ENCODE data around the gene ERBB2. TPM values are rescaled to one million over a fixed set of nuclear protein-coding genes. Genes with fewer than 3 reads are reported as not detected.

Gene ERBB2
- total and polyA plus RNA-seq, 2 of the 13 experiments (the other 11 are each of a cell fraction or from before 2014, with no cell fraction given): 57.7 to 64.1 TPM

DNA sequence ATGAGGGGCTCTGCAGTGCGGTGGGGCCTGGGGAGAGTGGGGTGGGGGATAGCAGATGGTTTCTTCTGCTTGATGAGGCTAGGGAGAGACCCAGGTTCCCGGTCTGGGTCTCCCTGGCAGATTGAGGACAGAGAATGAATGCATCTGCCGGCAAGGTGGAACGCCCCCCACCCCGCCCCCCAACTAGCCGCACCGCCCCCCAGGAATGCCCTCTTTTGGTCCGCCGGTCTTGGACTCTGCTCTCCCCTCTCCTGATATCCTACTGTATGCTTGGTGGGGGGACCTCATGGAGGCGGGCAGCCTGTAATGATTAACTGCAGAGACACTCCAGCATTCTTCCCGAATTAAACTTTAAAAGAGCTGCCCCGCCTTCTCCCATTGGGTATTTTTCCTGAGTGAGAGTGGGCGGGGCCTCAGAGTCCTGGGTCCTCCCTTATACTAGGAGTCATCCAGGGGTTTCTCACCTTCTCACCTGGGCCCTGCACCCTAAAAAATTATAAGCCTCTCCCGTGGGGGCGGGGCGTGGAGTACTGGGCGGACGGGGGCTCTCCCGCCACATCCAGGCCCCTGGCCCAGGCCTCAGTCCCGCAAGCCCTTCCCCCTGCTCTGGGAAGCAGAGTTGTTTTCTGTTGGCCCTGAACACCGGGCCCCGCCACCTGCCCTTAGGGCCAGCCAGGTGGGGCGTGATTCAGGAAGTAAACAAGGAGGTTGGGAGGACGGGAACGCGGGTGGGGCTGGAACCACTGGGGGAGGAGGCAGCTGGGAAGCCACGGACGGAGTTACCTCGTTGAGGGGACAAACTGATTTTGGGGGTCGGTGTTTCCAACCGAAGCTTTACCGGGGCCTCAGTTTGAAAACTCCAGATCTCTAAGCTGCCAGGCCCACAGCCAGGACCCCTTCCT is 39.4 kb downstream of the ERBB2 start (continued):
- TF ChIP-seq ZNF335 (CRISPR knock-in tag; IDR thresholded peaks at IDR 0.05) (no peak; the same call in none of the 2 replicates), HDAC1 (CRISPR knock-in tag; IDR thresholded peaks at IDR 0.05) (peak; percentile 94), ZNF678 (CRISPR knock-in tag; IDR thresholded peaks at IDR 0.05) (no peak), FOXM1 (CRISPR knock-in tag; IDR thresholded peaks at IDR 0.05) (0 out of 2 replicates have a peak, but pooled peaks have one; percentile 68), ZNF530 (CRISPR knock-in tag; IDR thresholded peaks at IDR 0.05; ENCODE audit: low read depth) (no peak), KAT7 (CRISPR knock-in tag; IDR thresholded peaks at IDR 0.05; ENCODE audit: borderline replicate concordance) (peak; percentile 62), KLF16 (CRISPR knock-in tag; IDR thresholded peaks at IDR 0.05) (peak in 1 of 2 experiments; percentile 71; a peak in 1 of 4 replicates), ZBED4 (CRISPR knock-in tag; IDR thresholded peaks at IDR 0.05; ENCODE audit: borderline replicate concordance) (peak; percentile 34; the same call in 1 of the 2 replicates), ZNF235 (CRISPR knock-in tag; IDR thresholded peaks at IDR 0.05; ENCODE audit: borderline replicate concordance) (0 out of 2 replicates have a peak, but pooled peaks have one; percentile 15), ZNF883 (CRISPR knock-in tag; IDR thresholded peaks at IDR 0.05; ENCODE audit: not compliant biosample characterization) (peak; percentile 84), RAD21 (CRISPR knock-in tag; IDR thresholded peaks at IDR 0.05) (peak; percentile 44), HNF4A (CRISPR knock-in tag; IDR thresholded peaks at IDR 0.05) (peak; percentile 72), ZNF605 (CRISPR knock-in tag; IDR thresholded peaks at IDR 0.05) (peak; percentile 91), PRPF4 (IDR thresholded peaks at IDR 0.05; ENCODE audit: low read depth, low read length, poor library complexity, severe bottlenecking) (no peak), RBM22 (optimal IDR thresholded peaks at IDR 0.05; ENCODE audit: low read length) (no peak), MED1 (CRISPR knock-in tag; IDR thresholded peaks at IDR 0.05) (peak; percentile 93), ZNF354B (CRISPR knock-in tag; IDR thresholded peaks at IDR 0.05) (no peak), CEBPB (IDR thresholded peaks at IDR 0.05; ENCODE audit: borderline replicate concordance, low read depth, low read length) (no peak), ZNF333 (CRISPR knock-in tag; IDR thresholded peaks at IDR 0.05; ENCODE audit: borderline replicate concordance) (peak; percentile 95), ZNF839 (CRISPR knock-in tag; IDR thresholded peaks at IDR 0.05; ENCODE audit: borderline replicate concordance) (peak; percentile 27; the same call in 1 of the 2 replicates), ZNF484 (CRISPR knock-in tag; IDR thresholded peaks at IDR 0.05; ENCODE audit: borderline replicate concordance, low read depth) (0 out of 2 replicates have a peak, but pooled peaks have one; percentile 70)
- TF ChIP-seq, protein P1, sequence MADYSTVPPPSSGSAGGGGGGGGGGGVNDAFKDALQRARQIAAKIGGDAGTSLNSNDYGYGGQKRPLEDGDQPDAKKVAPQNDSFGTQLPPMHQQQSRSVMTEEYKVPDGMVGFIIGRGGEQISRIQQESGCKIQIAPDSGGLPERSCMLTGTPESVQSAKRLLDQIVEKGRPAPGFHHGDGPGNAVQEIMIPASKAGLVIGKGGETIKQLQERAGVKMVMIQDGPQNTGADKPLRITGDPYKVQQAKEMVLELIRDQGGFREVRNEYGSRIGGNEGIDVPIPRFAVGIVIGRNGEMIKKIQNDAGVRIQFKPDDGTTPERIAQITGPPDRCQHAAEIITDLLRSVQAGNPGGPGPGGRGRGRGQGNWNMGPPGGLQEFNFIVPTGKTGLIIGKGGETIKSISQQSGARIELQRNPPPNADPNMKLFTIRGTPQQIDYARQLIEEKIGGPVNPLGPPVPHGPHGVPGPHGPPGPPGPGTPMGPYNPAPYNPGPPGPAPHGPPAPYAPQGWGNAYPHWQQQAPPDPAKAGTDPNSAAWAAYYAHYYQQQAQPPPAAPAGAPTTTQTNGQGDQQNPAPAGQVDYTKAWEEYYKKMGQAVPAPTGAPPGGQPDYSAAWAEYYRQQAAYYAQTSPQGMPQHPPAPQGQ (CRISPR knock-in tag; IDR thresholded peaks at IDR 0.05; ENCODE audit: borderline replicate concordance): no peak; the same call in 1 of the 2 replicates
